ENCODE results near the gene CCDC167. TPM values are rescaled to one million over a fixed set of nuclear protein-coding genes. Genes with fewer than 3 reads are reported as not detected.
"Not testable (repeated sequence)": the region's sequence is repeated elsewhere in the genome, so short reads cannot be mapped to it uniquely, and the experiment has no call there.

CCDC167 gene
- total RNA-seq, 2 donors from 2014 or later = 7.6 to 10.9 TPM

DNA sequence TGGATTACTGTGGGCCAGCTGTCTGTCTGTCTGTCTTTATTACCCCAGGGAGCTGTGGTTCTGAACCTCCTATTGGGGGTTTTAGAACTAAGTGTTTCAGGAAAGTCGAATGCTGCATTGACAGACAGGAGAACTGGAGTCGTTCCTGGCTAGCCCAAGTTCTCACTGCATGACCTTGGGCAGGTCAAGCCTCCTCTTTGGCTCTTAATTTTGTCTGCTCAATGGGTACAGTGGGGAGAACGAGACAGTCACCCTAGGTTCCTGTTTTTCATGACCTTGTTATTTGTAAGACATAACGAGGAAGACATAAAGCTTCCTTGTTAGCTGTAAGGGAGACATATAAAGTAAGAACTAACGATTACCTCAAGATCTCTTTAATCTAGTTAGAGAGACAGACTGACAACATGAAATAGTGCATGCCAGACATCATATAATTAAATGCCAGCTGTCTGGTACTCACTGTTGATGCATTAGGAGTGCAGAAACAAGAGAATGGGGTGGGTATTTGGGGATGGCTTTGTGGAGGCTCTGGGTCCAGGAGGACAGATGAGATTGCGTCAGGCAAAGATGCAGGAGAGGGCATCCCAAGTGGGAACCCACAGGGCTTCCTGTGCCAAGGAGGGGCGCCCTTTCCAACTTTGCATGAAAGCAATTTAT lies 3.7 kb upstream of the CCDC167 start:
- Histone ChIP-seq H3K4me3 (no peak overlapping the region), H3K36me3 (replicated peaks in 1 of 2; ENCODE audit: insufficient read depth in 1 of 2, low read depth in 2 of 2) (no peaks in the 10 kb centered on the region), H3K9me3 (no peaks in the 10 kb centered on the region), H3K27me3 (no peaks in the 10 kb centered on the region), H3K4me1 (peaks cover 9% of the 10 kb centered on the region), H3K27ac (no peak overlapping the region)
- ATAC-seq (no peak), DNase-seq (no peak)
- intact Hi-C loops (cut with DNase I) = no loop called here
- WGBS, 2 donors = 48 to 56% methylated on average over 7 of the region's 7 CpGs
- TF ChIP-seq POLR2A (IDR thresholded peaks at IDR 0.05) = no peak
- TF ChIP-seq, protein P1, sequence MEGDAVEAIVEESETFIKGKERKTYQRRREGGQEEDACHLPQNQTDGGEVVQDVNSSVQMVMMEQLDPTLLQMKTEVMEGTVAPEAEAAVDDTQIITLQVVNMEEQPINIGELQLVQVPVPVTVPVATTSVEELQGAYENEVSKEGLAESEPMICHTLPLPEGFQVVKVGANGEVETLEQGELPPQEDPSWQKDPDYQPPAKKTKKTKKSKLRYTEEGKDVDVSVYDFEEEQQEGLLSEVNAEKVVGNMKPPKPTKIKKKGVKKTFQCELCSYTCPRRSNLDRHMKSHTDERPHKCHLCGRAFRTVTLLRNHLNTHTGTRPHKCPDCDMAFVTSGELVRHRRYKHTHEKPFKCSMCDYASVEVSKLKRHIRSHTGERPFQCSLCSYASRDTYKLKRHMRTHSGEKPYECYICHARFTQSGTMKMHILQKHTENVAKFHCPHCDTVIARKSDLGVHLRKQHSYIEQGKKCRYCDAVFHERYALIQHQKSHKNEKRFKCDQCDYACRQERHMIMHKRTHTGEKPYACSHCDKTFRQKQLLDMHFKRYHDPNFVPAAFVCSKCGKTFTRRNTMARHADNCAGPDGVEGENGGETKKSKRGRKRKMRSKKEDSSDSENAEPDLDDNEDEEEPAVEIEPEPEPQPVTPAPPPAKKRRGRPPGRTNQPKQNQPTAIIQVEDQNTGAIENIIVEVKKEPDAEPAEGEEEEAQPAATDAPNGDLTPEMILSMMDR (IDR thresholded peaks at IDR 0.05) = no peak

DNA sequence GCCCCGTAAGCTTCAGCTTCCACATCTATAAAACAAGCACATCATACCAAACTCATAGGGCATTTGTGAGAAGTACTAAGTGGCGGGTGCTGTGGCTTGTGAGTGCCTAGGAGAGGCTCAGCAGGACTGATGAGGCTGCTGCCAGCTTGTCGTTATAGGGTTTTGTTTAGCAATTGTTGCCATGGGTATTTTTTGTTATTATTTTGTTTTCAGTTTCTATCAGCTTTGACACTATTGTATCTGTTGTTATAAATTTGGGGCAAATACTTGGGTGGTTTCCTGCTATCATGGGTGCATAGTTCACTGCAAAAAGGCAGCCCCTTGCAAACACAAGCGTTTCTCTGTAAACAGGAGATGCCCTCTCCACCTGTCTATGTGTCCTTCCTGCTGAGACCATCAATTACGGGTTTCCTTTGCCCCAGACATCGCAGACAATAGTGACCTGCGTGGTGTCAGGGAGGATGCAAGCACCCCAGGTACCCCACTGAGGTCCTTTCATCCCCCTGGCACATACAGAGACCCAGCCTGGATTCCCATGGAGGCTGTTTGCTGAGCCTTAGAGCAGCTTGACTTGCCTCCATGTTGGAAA lies 3.1 kb upstream of the CCDC167 start:
- DNase-seq = no peak
- TF ChIP-seq POLR2A (IDR thresholded peaks at IDR 0.05) = no peak
- TF ChIP-seq, protein P1 (IDR thresholded peaks at IDR 0.05) = no peak
- no peaks in the 10 kb centered on the region for H3K27me3 ChIP-seq
- no peak overlapping the region for H3K4me3 ChIP-seq
- ATAC-seq = no peak
- 60 to 64% methylated on average over 7 of the region's 7 CpGs for WGBS, 2 donors
- intact Hi-C loops (cut with DNase I) = no loop called here
- no peaks in the 10 kb centered on the region for H3K36me3 ChIP-seq (replicated peaks in 1 of 2; ENCODE audit: insufficient read depth in 1 of 2, low read depth in 2 of 2)
- H3K4me1 ChIP-seq = peaks cover 9% of the 10 kb centered on the region
- no peak overlapping the region for H3K27ac ChIP-seq
- no peaks in the 10 kb centered on the region for H3K9me3 ChIP-seq

DNA sequence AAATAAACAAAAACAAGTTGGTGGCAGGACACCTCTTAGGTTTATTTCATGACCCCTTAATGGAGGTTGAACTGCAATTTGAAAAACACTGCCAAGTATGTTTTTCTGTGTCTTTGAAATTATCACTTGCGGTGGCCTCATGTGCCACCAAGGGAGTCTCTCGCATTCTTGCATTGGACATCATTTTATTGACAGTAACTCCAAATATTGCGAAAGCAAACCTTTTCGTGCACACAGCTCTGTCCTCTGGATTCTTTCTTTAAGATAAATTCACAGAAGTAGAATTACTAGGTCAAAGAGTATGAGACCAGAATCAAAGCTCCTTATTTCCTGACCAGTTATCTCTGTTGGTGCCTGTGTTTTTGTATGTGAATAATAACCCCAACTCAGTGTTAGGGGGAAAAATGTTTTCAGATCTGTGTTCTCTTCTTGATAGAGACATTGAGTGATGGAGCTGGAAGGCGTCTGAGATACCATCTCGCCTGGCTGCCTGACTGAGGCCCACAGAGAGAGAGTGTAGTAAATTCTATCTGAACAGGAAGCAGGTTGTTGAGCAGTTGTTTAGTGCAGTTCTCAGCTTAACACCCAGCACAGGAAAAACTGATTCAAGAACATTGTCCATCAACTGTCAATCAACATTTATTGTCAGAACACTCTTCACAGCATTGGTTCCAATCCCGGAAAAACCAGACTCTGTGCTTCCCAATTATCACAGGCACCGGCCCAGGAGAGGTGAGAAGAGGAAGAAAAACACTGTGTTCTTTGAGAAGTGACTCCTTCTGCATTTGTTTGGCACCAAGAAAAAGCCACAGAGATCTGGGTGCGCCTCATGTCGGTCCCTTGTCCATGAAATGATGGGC lies 2.2 kb upstream of the CCDC167 start:
- DNase-seq (no peak), ATAC-seq (no peak)
- Histone ChIP-seq H3K4me1 (peaks cover 9% of the 10 kb centered on the region), H3K27ac (no peak overlapping the region), H3K4me3 (no peak overlapping the region), H3K27me3 (no peaks in the 10 kb centered on the region), H3K9me3 (no peaks in the 10 kb centered on the region), H3K36me3 (replicated peaks in 1 of 2; ENCODE audit: insufficient read depth in 1 of 2, low read depth in 2 of 2) (no peaks in the 10 kb centered on the region)
- WGBS, 2 donors = 70 to 73% methylated on average over 10 of the region's 10 CpGs
- TF ChIP-seq, protein P1 (IDR thresholded peaks at IDR 0.05) = no peak
- TF ChIP-seq POLR2A (IDR thresholded peaks at IDR 0.05) = no peak
- intact Hi-C loops (cut with DNase I) = no loop called here

DNA sequence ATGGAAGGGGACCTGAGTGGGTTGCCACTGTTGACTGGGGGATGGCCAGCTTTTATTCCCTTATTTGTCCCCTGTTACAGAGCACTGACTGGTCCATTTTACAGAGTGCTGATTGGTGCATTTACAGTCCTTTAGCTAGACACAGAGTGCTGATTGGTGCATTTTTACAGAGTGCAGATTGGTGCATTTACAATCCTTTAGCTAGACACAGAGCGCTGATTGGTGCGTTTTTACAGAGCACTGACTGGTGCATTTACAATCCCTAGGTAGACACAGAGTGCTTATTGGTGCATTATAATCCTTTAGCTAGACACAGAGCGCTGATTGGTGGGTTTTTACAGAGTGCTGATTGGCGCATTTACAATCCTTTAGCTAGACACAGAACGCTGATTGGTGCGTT lies 1.2 kb upstream of the CCDC167 start:
- not testable (repeated sequence) for ATAC-seq

DNA sequence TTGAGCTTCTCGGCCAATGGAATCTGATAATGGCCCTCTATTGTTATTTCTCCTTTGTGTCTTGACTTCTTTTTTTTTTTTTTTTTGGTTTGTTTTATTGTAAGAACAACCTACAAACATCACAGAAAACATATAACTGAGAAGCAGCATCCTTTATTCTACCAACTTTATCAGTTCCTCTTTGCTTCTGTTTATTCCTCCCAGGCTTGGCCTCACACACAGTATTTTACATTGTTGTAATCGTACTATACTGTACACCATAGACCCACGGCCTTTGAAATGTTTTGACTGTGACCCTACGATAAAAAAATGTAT lies 558 bp upstream of the CCDC167 start:
- ATAC-seq (no peak), DNase-seq (no peak)
- 65 to 72% methylated on average over 4 of the region's 4 CpGs for WGBS, 2 donors
- Histone ChIP-seq H3K27ac (no peak overlapping the region), H3K4me3 (peak overlapping the region in 1 of 2 donors; percentile 51), H3K4me1 (peaks cover 9% of the 10 kb centered on the region), H3K9me3 (no peaks in the 10 kb centered on the region), H3K27me3 (no peaks in the 10 kb centered on the region), H3K36me3 (replicated peaks in 1 of 2; ENCODE audit: insufficient read depth in 1 of 2, low read depth in 2 of 2) (no peaks in the 10 kb centered on the region)
- no peak for TF ChIP-seq POLR2A (IDR thresholded peaks at IDR 0.05)
- TF ChIP-seq, protein P1 (IDR thresholded peaks at IDR 0.05) = no peak
- intact Hi-C loops (cut with DNase I) = no loop called here

More for the DNA sequence above, 1.2 kb upstream of the CCDC167 start:
- H3K27me3 ChIP-seq; H3K4me1 ChIP-seq; H3K27ac ChIP-seq; intact Hi-C loops (cut with DNase I); H3K4me3 ChIP-seq; H3K9me3 ChIP-seq; DNase-seq; H3K36me3 ChIP-seq (replicated peaks in 1 of 2; ENCODE audit: insufficient read depth in 1 of 2, low read depth in 2 of 2): not testable (repeated sequence)
- 93 to 96% methylated on average over 5 to 6 of the region's 6 CpGs for WGBS, 2 donors
